Measurements from ENCODE around the gene IL25.

The IL25 gene

GRCh38 chr14:23372509-23372908 is at the start of gene IL25:
Gene IL25 (plus strand): TSS chr14:23372809.
- TF ChIP-seq, protein P1, sequence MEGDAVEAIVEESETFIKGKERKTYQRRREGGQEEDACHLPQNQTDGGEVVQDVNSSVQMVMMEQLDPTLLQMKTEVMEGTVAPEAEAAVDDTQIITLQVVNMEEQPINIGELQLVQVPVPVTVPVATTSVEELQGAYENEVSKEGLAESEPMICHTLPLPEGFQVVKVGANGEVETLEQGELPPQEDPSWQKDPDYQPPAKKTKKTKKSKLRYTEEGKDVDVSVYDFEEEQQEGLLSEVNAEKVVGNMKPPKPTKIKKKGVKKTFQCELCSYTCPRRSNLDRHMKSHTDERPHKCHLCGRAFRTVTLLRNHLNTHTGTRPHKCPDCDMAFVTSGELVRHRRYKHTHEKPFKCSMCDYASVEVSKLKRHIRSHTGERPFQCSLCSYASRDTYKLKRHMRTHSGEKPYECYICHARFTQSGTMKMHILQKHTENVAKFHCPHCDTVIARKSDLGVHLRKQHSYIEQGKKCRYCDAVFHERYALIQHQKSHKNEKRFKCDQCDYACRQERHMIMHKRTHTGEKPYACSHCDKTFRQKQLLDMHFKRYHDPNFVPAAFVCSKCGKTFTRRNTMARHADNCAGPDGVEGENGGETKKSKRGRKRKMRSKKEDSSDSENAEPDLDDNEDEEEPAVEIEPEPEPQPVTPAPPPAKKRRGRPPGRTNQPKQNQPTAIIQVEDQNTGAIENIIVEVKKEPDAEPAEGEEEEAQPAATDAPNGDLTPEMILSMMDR (IDR thresholded peaks at IDR 0.05; ENCODE audit: low read length), result no peak
- TF ChIP-seq EZH2phosphoT487 (IDR thresholded peaks at IDR 0.05; ENCODE audit: low read length) (no peak), EZH2 (optimal IDR thresholded peaks at IDR 0.05; ENCODE audit: low read depth, low read length) (no peak)
- Histone ChIP-seq H3K9ac (ENCODE audit: low read length) (no peak within 1 kb of the TSS), H3K27ac (ENCODE audit: low read length) (no peak within 1 kb of the TSS), H3K27me3 (replicated peaks; ENCODE audit: insufficient read depth, low read length) (no peaks in the 10 kb centered on the region), H3K36me3 (replicated peaks; ENCODE audit: insufficient read depth, low read length) (no peaks in the 10 kb centered on the region), H3K4me1 (ENCODE audit: low read length) (no peaks in the 10 kb centered on the region), H2AFZ (ENCODE audit: low read length) (no peak within 1 kb of the TSS), H3K79me2 (ENCODE audit: low read length) (no peaks in the 10 kb centered on the region), H3K4me3 (ENCODE audit: low read length) (no peak within 1 kb of the TSS), H3K4me2 (ENCODE audit: low read depth, low read length) (no peak within 1 kb of the TSS), H3K9me2 (replicated peaks; ENCODE audit: insufficient read depth, low read length) (no peaks in the 10 kb centered on the region), H3F3A (ENCODE audit: insufficient read depth, low read length) (no peaks in the 10 kb centered on the region), H4K20me1 (ENCODE audit: insufficient read depth, low read length) (no peaks in the 10 kb centered on the region), H3K9me3 (replicated peaks; ENCODE audit: insufficient read depth, low read length) (no peaks in the 10 kb centered on the region)
- DNase-seq, result no peak

- Histone ChIP-seq H3K9ac (ENCODE audit: low read length) (no peak overlapping the region), H3K36me3 (replicated peaks; ENCODE audit: insufficient read depth, low read length) (no peaks in the 10 kb centered on the region), H3K4me1 (ENCODE audit: low read length) (peaks cover 4% of the 10 kb centered on the region; the same call in 1 of the 2 replicates), H3K4me2 (ENCODE audit: low read depth, low read length) (no peak overlapping the region), H3K9me3 (replicated peaks; ENCODE audit: insufficient read depth, low read length) (no peaks in the 10 kb centered on the region), H3K79me2 (ENCODE audit: low read length) (peaks cover 18% of the 10 kb centered on the region), H3K9me2 (replicated peaks; ENCODE audit: insufficient read depth, low read length) (no peaks in the 10 kb centered on the region), H2AFZ (ENCODE audit: low read length) (no peak overlapping the region), H4K20me1 (ENCODE audit: insufficient read depth, low read length) (no peaks in the 10 kb centered on the region), H3K4me3 (ENCODE audit: low read length) (no peak overlapping the region), H3F3A (ENCODE audit: insufficient read depth, low read length) (no peaks in the 10 kb centered on the region), H3K27ac (ENCODE audit: low read length) (no peak overlapping the region), H3K27me3 (replicated peaks; ENCODE audit: insufficient read depth, low read length) (no peaks in the 10 kb centered on the region)
- DNase-seq, result no peak
- TF ChIP-seq EZH2phosphoT487 (IDR thresholded peaks at IDR 0.05; ENCODE audit: low read length) (no peak), EZH2 (optimal IDR thresholded peaks at IDR 0.05; ENCODE audit: low read depth, low read length) (no peak)
- TF ChIP-seq, protein P1 (IDR thresholded peaks at IDR 0.05; ENCODE audit: low read length), result no peak
These were observed 48.7 kb upstream of the IL25 start for GRCh38 chr14:23323838-23324454.

GRCh38 chr14:23324455-23324846 is 48.2 kb upstream of the IL25 start:
- no peaks in the 10 kb centered on the region for H4K20me1 ChIP-seq (ENCODE audit: insufficient read depth, low read length)

More at GRCh38 chr14:23324455-23324846, 48.2 kb upstream of the IL25 start:
- H3K4me2 ChIP-seq (ENCODE audit: low read depth, low read length), result no peak overlapping the region
- H3F3A ChIP-seq (ENCODE audit: insufficient read depth, low read length), result no peaks in the 10 kb centered on the region
- H3K4me1 ChIP-seq (ENCODE audit: low read length), result peaks cover 4% of the 10 kb centered on the region; the same call in 1 of the 2 replicates
- no peak overlapping the region for H2AFZ ChIP-seq (ENCODE audit: low read length)
- no peak for DNase-seq
- no peak overlapping the region for H3K27ac ChIP-seq (ENCODE audit: low read length)
- H3K9me2 ChIP-seq (replicated peaks; ENCODE audit: insufficient read depth, low read length), result no peaks in the 10 kb centered on the region
- H3K36me3 ChIP-seq (replicated peaks; ENCODE audit: insufficient read depth, low read length), result no peaks in the 10 kb centered on the region
- TF ChIP-seq EZH2 (optimal IDR thresholded peaks at IDR 0.05; ENCODE audit: low read depth, low read length) (no peak), EZH2phosphoT487 (IDR thresholded peaks at IDR 0.05; ENCODE audit: low read length) (no peak)
- TF ChIP-seq, protein P1 (IDR thresholded peaks at IDR 0.05; ENCODE audit: low read length), result no peak
- H3K79me2 ChIP-seq (ENCODE audit: low read length), result peaks cover 18% of the 10 kb centered on the region
- no peaks in the 10 kb centered on the region for H3K9me3 ChIP-seq (replicated peaks; ENCODE audit: insufficient read depth, low read length)
- H3K4me3 ChIP-seq (ENCODE audit: low read length), result no peak overlapping the region
- H3K27me3 ChIP-seq (replicated peaks; ENCODE audit: insufficient read depth, low read length), result no peaks in the 10 kb centered on the region
- H3K9ac ChIP-seq (ENCODE audit: low read length), result no peak overlapping the region

Data from MM.1S (cell line).